NCI-H446 (cell line): ENCODE results near the gene KIF18B.

Experiments used
- DNase-seq, 2 experiments: peaks; one replicate each; lab custom pipeline; 2025; lab: John Stamatoyannopoulos, UW

KIF18B gene

DNA sequence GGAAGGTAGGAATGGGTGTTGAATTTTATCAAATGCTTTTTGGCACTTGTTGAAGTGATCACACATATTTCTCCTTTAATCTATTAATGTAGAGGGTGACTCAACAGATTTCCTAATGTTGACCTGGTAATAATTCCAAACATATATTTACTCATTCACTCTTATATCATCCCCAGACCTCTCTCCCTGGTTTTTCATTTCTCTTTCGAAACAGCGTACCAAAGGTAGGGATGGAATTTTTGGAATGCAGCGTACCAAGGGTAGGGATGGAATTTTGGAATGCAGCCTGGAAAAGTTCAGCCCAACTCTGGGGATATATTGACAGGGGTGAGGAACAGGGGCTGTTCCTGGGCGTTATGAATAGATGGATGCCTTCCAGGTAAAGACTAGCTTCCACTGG, 7.3 kb downstream of the KIF18B start:
- DNase-seq, result no peak

DNA sequence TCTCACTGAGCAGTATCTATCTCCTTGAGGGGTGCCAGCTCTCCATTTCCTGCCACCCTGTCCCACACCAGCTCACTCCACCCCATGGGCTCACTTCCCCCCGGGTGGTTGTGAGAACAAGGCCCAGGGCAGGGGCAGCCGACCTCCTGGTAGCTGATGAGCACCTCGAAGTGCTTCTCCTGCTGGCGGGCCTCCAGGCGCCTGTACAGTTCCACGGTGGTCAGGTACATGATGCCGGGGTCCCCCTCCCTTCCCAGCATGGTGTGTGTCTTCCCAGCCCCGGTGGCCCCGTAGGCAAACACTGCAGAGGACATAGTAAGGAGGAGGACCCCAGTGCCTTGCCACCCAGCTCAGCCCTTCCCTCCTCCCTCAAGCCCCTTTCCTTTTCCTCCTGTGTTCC, 12.5 kb downstream of the KIF18B start:
- DNase-seq, result no peak

DNA sequence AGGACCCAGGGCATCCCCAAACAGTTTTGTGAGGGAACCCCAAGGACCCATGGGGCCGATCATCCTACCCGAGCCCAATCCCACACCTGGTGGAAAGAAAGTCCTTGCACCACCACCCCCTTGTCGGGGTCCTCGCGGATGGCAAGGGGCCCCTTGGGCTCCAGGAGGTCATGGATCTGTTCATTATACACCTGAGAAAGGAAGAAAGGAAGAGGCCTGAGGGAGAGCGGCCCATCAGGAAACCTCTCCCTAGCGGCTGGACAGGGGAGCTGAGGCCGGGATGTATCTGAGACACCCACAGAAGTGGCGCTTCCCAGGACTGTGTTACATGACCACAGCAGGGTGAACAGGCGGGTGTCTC, 12.8 kb downstream of the KIF18B start:
- DNase-seq, result no peak

DNA sequence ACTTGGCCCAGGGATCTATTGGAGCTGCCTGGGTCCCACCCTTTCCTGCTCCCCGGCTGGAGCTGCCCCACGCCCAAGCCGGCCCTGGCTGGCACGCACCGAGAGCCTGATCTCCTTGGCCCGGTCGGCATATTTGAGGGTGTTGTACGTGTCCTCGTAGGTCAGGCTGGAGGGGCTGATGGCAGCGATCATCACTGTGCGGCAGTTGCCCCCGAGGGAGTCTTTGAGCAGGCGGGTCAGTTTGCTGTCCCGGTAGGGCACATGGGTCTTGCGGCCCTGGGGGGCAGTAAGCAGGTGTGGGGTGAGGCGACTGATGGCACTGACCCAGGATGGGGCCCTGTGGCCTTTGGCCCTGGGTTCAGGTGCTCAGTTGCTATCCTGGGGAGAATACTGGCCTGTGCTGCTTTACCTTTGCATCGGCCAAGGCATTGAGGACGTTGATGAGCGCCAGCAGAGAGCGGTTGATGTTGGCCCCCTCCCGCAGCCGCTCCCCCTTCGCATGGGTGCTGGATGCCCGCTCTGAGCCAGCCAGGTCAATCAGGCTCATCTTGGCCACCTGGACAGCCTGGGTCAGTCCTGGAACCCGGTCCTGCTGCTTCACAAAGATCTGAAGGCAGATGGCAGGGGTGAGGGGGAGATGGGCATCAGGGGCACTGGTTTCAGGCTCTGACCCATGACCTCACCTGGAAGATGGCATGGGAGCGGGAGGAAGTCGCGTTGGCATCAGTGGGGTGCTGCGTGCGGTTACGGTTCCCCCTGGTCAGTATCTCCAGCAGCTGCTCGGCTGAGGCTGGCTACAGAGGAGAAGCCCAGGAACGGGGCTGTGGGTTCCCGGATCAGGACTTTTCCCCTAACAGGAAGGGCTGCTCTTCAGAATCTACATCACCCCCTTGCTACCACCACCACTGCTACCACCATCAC, 13.5 kb downstream of the KIF18B start:
- DNase-seq, result no peak

DNA sequence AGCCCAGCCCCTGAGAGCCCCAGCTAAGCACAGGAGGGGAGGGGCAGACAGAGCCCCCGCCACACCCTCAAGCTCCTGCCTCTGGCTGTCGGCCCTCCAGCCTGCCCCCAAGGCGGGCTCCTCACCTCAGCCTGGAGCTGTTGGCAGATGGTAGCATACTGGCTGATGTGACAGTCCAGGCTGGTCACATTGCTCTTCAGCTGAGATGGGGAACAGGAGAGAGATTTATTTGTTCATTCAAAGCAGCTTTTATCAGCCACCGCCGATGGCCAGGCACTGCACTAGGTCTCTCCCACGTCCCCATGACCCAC, 14.8 kb downstream of the KIF18B start:
- DNase-seq, result no peak

DNA sequence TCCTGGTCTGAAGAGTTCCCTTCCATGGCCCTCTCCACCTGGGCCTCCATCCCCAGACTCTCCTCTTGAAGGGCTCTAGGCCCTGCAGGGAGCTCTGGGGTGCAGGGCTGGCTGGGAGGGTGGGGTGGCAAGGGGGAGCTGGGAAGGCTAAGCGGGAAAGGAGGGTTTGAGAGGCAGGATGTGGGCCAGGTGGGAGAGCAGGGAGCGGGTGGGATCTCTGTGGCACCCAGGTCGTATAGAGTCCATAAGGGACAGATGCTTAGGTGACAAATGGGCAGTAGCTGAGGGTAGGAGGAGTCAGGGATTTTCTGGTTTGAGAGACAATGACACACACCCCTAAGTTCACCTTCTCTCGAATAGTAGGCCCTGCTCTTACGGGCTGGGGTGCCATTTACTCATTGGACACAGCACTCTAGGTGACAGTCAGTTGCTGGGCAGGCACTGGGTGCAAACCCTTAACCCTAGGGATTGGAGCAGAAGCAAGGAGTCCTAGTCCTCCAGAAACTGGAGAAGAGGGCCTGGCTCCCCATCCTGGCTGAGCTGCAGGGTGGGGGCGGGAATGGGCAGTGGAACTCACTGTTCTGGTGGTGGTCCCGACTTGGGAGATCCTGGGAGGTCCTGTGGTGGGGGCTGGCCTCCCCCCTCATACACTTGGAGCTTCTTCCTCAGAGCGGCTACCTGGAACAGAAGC, 15.3 kb downstream of the KIF18B start:
- no peak for DNase-seq

DNA sequence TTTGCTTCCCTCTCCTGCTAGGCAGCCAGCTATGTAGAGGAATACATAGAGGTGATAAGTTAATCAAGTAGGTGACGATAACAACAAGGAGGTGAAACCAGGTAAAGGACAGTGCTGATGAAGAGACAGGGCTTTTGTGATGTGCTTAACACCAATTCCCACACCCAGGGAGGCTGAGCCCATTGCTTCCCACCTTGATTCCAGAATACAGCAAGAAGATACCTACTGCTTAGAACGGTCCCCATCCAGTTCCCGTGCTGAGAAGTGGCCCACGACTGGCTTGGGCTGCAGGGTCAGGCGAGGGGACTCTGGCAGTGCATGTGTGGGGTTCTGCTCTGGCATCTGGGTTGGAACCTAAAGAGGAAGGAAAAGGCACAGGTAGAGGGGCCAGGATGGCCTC, 16.2 kb downstream of the KIF18B start:
- DNase-seq, result no peak

DNA sequence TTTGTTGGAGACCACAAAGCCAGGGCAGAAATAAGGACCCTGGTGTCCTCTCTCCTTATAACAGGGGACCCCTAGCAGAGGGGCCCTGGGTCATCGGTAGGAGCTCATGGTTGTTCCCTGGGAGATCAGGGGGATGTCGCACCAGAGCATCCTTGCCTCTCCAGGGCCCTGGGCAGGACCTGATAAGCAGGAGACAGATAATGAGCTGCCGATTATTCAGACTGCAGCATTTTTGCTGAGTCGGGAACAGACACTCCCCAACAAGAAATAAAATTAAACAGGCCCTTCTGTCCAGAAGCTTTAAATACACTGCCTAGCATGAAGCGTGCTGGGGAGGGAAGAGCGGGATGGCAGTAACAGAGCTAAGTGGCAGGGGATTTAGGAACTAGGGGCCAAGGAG, 16.9 kb downstream of the KIF18B start:
- no peak for DNase-seq

DNA sequence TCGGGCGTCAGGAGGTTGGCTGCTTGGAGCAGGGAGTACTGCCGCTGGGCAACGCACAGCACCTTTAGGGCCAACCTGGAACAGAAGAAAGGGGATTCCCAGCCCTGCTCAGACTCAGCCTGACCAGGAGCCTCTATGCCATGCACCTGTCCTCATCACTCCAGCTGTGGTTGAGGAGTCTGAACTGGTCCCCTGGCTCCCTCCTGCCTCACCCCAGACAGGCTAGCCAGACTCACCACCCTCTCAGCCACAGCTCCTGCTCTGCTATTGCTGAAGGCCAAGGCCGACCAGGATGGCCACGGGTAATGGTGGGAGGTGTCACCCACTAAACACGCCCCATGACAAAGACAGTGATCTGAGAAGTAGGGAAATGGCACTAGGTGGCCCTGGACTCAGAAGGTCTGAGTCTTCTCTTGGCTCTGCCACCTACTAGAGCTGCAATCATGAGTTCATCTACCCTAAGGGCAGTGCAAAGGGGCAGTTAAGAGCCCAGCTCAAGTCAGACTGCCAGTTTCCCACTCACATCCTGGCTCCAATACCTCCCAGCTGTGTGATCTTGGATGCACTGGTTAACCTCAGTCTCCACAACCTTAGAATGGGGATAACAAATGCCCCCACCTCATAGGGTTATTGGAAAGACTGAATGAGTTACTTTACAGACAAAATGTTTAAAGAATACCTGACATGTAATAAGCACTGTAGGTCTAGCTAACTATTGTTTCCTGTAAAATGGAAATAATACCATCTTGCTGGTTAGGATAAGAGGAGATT, 18.4 kb downstream of the KIF18B start:
- no peak for DNase-seq

DNA sequence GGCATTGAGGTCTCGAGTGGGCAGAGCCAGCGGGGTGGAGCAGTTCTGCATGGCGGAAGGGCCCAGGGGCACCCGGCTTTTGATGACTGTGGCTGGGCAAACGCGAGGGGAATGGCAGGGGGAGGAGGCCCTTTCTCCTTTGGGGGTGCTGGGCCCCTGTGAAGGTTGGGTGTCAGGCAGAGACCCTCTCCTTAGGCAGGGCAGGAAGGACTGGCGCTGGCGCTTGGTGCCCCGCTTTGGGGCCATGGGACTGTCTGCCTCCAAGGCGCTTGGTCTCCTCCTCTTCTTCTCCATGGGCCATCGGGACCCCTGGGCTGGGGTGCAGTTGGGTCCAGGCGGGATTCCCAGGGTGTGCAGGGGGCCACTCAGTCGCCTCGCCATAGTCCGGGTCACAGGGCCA, 19.4 kb downstream of the KIF18B start:
- no peak for DNase-seq

DNA sequence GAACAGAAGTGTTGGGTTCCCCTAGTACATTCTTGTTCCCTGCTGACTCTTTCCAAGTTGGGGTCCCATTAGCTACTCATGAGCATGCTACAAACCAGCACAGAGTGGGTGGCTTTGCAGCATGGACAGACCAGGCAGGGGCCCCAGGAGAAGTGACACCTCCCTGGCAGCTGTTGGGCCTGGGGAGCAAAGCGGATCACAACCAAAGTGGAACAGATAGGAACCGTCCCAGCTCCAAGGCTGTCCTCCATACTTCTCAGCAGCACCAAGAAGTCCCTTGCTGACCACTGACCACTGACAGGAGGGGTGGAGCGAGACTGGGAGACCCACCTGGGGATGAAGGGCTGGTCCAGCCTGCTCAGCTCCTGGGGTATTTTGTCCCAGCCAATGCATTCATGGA, 19.9 kb downstream of the KIF18B start:
- DNase-seq, result no peak

DNA sequence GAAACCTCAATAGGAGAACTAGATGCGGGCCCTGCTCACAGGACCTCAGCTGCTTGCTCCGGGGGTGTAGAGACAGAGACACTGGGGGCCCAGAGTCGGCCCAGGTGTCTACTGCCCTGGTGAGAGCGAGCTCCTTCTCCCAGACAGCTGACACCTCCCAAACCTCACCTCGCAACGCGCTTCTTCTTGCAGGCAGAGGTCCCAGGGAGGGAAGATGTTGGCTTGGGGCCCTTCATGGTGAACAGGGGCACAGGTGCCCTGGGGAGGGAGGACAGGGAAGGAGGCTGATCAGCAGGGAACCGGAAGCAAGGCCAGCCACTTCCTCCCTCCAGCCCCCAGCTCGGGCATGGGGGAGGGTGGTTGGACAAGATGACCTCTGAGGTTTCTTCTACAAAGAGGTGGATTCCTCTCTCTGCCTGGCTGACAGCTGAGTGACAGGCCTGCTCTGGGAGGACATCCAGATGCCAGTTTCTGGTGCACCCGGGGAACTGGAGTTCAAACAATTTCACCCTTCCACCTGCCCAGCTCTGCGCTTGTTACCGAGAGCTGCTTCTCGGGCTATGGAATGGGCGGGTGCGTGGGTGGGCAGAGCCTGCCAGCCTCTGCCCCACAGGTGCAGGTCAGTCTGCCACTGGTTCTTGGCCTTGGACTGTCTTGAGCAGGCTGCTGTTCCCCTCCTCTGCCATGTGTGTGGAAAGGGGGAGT, 20.6 kb downstream of the KIF18B start:
- no peak for DNase-seq

DNA sequence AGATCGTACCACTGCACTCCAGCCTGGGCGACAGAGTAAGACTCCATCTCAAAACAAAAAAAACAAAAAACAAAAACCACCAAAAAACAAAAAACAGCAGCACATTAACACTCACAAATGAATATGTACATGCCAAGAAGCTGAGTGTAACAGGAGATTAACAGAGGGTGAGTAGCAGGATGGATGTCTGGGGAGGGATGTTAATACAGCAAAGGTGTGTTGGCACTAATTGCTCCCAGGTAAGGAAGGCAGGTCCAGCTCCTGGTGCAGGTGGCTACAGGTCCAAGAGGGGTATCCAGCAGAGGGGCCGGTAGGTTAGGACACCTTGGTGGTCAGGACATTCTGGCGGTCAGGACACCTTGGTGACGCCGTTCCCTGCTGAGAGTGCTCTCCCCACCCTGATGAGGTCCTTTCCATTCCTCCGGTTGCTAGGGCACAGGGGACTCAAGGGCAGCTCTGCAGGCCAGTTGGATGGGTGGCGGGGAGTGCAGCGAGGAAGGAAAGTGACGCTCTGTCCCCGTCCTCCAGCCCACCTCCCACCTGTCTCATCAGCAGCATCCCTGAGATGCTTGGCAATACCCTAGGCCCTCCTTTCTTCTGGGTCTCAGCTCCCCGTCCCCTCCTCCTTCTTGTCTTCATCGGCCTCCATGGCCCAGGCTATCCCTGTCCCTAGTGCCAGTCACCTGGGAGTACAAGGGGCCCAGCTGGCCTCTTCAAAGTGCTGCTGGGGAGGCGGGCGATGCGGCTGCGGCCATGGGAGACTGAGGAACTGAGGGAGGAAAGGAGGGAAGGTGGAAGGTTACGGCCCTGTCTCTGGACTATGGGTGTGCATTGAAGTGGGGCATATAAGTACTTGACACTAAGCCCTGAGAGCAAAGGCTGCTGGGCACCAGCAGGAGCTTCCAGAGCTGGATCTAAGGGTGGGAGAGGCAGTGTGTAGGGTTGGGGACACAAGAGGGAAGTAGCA, 21.6 kb downstream of the KIF18B start:
- no peak for DNase-seq

DNA sequence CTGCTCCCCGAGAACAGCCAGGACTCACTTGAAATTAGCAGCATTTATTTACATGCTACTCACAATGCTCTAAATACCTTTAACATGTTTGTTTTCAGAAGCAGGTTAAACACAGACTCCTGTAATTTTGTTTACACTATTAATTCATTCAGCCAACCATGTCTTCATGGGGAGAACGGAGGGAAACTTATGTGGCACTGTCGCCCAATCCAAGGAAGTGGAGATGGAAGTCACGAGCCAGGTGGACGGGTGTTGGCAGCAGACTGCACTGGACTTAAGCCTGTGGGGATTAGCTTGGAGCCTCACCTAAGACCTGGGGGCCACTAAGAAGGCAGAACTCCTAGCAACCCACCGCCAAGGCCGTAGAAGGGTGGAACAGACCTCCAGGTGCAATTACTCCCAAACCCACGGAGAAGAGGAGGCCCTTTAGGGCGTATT, 23.4 kb downstream of the KIF18B start:
- DNase-seq, result no peak

DNA sequence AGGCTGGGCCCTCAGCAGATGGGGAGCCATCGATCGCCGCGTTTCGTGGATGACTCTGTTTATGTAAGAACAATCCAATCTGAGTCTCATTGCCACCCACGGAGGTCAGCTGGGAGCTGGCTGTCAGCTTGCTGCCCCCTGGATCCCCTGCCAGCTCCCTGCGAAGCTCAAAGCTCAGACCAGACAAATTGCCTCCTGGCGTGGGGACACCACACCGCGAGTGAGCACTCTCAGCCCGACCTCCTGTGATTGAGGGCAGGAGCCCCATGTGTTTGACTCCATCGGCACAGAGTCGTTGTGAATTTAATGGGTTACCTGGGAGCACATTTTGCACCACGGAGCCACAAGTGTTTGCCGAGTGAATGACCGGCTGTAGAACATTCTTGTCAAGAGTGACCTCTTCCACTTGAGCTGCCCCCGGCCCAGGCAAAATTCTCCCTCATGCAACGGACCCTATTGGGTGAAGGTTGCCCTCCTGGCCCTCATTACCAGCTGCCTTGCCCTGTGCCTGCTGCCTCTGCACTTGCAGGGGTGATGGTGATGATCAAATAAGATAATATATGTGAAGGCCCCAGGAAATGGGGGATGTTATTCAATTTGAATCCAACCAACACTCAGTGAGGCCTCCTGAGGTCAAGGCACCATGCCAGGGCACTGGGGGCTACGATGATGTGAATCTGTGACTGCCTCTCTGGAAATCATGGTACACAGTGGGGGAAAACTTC, 24.7 kb downstream of the KIF18B start:
- peak in 1 of 2 experiments; percentile 28 for DNase-seq

DNA sequence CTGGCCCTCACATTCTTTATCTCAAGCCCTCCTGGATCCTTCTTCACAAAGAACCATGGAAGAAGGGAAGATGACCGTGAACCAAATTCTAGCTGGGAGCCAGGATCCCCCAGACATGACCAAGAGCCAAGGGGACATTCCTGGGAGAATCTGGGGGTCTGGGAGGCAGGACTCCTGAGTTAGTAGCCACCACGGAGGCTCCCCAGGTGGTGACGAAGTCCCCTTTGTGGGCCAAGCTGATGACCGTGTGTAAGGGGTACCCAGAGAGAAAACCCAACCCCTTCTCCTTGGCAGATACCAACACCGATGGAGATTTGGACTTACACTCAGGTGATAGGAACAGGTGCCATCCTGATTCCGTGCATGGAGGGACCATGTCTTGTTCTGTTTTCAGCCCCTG, 25.4 kb downstream of the KIF18B start:
- no peak for DNase-seq

DNA sequence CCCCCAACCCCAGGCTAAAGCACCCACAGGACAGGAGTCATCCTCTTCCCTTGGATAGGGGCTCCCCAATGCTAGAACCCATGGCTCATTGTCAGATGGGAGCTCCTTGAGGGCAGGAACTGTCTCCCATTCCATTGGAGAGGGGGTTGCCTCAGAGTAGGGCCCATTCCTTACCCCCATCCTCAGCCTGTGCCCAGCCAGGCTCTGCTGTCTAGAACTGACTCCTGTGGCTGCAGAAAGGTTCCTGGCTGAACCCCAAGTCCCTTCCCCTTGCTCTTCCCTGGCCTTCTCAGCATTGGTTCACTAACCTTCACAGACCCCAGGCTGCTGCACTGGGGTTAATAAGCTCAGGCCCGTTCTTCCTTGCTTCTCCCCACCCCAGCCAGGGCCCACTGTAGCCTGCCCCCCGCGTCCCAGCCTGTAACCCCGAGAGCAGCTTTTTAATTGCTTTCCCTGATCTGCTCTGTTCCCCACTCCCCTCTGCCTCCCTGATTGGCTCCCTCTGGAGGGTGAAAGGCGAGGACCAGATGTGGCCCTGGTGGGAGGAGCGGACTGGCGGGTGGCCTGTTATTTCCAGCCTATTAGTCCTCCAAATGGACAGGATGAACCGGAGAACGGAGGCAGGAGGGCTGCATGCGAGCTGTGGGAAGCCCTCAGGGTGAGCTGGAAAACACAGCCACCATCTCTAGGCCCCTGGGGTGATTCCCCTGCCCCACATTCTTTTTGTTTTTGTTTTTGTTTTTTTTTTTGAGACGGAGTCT, 26.3 kb downstream of the KIF18B start:
- no peak for DNase-seq

DNA sequence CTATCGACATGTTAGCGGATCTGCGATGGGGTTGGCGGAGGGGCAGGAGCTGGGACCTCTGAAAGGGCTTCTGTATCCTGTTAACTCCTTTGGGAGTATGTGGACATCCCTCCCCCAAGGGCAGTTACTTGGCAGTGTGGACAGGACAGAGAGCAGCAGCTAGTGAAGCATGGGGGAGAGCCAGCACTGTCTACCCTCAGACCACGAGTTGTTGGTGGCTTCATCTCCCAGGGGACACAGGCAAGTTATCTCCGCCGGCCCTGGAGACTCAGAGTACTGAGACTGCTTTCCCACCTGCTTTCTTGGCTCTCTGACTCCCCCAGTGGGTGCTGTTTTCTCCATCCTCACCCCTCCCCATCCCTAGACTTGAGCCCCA, 27.0 kb downstream of the KIF18B start:
- DNase-seq, result no peak

DNA sequence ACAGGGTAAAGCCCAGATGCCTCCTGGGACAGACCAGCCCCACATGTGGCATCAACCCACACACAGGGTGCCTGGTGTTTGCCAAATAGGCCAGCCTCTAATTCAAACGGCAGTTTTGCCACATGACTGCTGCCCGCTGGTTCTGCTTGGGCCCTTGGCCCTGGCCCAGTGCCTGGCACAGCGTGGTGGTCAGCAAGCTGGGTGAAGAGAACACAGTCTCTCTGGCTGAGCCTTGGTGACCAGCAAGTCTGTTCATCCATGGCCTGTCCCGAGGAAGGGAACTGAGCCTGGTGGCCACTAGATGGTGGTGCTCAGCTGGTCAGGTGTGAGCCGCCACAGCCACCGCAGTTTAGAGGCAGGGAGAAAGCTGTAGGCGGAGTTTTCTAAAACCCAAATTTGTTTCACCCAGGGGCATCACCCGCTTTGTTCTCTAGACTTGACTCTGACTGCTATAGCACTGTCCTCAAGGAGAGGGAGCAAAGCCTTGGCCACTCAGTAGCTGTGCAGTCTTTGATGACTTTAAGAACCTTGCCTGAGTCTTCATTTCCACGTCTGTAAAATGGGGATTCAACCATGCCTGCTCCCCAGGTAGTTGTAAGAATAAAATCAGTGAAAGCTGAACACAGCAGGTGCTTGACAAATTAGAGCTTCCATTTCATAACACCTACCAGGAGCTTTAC, 27.5 kb downstream of the KIF18B start:
- peak in 1 of 2 experiments; percentile 72 for DNase-seq
